Erythroblast (primary cell): Measurements from ENCODE around the gene DRAP1.

Experiments used
- DNase-seq, 2 experiments: peaks; one replicate each; lab custom pipeline; 2025; lab: John Stamatoyannopoulos, UW
- GATA1 ChIP-seq: IDR thresholded peaks from 2 replicates; pipeline ENCODE4 v1.6.1; 2011; ENCODE audit warnings: low read depth, mild to moderate bottlenecking, control low read depth, low read length, moderate library complexity
- POLR2A ChIP-seq: IDR thresholded peaks from 2 replicates; pipeline ENCODE4 v1.6.1; 2011; ENCODE audit warnings: mild to moderate bottlenecking, low read length

Gene DRAP1

DNA sequence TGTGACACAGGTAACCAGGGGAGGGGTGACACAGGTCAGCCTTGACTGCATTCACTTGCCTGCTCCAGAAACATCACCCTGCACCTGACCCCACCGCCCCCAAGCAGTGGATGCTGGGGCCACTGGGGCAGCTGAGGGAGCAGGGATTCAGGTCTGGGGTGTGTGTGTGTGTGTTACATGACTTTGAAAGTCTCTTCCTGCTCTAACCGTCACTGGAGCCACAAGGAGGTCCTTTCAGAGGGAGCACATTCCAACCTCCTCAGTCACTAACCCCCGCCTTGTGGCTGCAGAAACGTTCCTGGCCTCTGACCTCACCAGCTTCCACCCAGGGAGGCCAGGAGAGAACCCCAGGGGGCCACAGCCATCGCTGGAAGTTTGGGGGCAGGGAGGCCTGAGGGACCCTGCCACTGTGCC lies 16.2 kb upstream of the DRAP1 start:
- TF ChIP-seq GATA1 (no peak), POLR2A (no peak)

DNA sequence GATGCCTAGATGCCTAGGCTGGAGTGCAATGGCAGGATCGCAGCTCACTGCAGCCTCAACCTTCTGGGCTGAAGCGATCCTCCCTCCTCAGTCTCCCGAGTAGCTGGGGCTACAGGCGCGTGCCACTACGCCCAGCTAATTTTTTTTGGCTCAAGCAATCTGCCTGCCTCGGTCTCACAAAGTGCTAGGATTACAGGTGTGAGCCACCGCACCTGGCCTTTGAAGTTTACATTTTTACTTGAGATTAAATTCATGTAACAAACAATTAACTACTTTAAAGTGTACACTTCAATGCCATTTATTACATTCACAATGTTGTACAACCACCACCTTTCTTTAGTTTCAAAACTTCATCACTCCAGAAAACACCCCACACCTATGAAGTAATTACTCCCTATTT lies 15.5 kb upstream of the DRAP1 start:
- TF ChIP-seq GATA1 (no peak), POLR2A (no peak)
- no peak for DNase-seq

More for the DNA sequence above, 16.2 kb upstream of the DRAP1 start:
- DNase-seq, result no peak

DNA sequence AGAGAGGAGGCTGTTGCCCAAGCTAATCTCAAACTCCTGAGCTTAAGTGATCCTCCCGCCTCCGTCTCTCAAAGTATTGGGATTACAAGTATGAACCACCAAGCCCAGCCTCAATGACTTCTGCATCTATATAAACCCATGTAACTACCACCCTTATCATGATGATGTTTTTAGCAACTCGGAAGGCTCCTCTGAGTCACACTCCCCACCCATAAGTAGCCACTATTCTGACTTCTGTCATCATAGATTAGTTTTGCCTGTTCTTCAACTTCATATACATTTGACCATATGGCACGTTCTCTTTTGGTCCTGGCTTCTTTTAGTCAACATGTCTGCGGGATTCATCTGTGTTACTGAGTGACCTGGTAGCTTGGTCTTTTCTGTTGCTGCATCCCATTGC lies 12.6 kb upstream of the DRAP1 start:
- no peak for TF ChIP-seq GATA1
- peak; percentile 36 for TF ChIP-seq POLR2A
- peak; percentile 90 to 91 for DNase-seq

DNA sequence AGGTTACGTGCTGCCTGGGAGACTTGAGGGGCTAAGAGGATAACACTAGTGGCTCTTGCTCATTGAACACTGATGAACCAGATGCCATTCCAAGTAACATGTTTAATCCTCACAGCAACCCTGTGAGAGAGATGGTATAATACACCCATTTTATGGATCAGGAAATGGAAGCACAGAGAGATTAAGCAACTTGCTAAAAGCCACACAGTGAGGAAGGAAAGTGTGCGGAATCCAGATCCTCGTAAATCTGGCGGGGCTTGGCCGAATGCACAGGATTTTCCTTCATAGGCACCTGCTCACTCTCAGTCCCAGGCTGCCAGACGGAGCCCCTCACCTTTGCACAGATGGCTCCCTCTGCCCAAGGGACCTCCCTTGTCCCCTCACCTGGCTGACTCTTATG lies 11.3 kb upstream of the DRAP1 start:
- DNase-seq, result no peak

DNA sequence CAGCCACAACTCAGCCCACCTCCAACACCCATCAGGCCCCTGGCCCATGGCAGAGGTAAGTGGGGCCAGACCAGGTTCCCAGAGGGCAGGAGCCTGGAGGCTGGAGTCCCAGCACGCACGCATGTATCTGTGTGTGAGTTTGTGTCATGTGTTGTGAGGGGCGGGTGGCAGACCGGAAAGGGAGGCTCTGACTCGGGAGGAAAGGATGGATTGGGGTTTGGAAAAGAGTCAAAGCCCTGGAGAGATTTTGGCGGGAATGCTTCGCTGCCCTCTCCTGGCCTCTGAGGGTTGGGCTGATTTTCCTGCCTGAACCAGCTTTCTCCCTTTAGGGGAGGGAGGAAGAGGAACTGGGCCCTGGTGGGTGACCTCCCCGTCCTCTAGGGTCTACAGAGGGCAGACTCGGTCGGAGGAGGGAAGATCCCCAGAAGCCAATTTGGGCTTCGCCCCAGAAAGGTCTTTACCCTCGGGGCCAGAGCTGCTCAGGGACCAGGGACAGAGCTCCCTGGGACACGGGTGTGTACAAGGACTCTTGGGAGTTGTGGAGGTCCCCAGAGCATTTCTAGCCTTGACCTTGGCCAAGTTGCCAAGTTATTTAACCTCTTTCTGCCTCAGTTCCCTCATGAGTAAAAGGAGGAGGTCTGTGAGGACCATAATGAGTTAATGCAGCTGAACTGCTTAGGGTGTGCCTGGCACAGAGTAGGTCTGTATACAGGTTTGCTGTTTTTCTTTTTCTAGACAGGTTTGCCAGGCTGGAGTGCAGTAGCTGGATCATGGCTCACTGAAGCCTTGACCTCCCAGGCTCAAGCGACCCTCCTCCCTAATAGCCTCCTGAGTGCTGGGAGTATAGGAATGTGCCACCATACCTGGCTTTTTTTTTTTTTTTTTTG lies 7.3 kb upstream of the DRAP1 start:
- TF ChIP-seq GATA1 (no peak), POLR2A (no peak)
- DNase-seq, result peak in 1 of 2 experiments; percentile 47

More for the DNA sequence above, 11.3 kb upstream of the DRAP1 start:
- TF ChIP-seq GATA1 (no peak), POLR2A (no peak)

DNA sequence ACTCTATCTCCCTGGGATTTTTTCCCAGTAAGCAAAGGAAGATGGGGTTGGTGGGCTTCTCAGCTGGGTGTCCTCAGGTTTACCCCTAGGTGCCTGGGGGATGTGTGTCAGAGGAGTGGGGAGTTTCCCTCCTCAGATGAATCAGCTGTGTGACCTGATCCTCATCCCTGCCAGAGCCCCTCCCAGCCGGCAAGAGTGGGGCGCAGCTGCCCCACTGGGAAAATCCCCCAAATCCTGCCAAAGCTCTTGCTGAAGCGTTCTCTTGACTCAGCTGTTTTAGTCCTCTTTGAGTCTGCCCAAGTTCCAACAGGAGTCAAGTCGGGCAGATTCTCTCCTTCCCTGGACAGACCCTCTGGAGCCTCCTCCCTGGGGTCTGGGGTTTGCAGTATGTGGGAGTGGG lies 6.4 kb upstream of the DRAP1 start:
- TF ChIP-seq GATA1, result no peak
- no peak for TF ChIP-seq POLR2A
- no peak for DNase-seq

DNA sequence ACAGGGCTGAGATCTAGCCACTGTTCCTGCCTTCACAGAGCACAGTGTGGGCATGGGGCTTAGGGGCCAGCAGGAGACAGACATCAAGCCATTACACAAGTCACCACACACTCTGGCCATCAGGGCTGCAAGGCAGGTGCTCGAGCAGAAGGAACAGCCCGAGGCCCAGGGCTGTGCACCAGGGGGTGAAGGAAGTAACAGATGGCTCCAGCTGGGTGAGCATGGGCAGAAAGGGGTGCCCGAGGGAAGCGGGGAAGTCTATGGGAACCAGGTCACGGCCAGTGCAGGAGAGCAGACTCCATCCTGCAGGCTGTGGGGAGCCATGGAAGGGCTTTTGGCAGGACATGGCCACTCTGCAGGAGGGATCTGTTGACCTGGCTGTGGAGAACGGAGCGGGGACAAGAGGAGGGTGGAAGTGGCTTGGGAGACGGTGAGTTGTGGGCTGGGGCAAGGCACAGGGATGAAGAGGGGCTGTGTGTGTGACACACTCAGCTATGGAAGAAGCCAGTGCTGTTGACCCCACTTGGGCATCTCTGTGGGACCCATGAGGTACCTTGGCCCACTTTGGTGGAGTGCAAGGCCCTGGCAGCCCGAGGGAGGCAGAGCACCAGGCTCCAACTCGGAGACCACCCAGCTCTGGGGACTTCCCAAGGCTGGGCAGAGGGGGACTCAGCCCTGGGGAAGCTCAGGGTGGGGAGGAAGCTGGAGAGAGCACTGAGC lies 4.0 kb upstream of the DRAP1 start:
- no peak for DNase-seq
- TF ChIP-seq POLR2A (no peak), GATA1 (no peak)

DNA sequence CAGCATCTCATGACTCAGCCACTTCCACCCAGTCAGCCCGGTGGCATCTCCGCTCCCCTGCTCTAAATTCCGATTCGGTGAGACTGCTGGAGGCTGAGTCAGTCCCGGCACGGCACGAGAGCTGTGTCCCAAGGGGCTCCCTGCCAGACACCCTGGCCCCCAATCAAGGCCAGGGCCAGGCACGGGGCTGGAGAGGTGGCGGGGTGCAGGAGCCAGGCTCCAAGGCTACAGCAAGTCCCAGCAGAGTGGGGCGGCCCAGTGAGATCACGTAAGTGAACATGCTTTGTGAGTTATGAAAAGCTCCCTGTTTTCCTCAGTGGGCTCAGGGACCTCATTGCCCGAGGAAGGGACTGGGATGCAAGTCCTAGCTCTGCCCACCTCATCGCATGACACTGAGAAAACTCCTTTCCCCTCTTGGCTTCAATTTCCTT lies 3.4 kb upstream of the DRAP1 start:
- TF ChIP-seq GATA1 (no peak), POLR2A (peak; percentile 48)
- DNase-seq, result peak in 1 of 2 experiments; percentile 59

DNA sequence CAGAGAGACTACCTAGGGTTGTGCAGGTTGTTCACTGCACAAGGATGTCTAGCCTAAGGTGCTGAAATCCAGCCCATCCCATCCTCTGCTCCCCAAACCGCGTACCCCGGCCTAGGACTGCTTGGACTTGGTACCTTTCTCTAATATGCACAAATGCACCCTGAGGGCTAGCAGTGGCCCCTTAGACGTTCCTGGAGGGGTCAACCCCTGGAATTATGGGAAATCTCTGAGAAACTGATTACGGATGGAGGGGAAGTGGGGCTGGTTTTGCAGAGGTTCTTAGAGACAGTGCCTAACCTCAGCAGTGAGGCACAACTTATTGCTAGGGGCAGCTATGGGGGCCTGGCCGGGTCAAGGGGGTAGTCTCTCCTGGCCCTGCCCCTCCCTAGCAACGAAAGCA lies 2.8 kb upstream of the DRAP1 start:
- DNase-seq, result no peak
- TF ChIP-seq POLR2A (no peak), GATA1 (no peak)

DNA sequence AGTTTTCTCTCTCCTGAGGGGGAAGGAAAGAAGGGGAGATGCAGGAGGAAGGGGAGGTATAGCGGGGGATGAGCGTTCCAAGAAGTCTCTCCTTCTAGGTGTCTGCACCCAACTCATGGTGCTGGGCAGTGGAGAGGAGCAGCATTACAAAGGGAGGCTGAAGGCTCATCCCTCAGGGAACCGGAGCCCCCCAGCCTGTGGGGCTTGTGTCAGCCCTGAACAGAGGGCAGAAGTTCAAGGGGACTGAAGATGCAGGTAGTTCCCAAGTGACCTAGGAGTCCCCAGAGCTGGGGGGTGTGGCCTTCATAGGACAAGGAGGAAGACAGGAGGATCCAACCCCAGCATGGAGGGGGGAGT lies 2.2 kb upstream of the DRAP1 start:
- DNase-seq, result no peak
- TF ChIP-seq GATA1 (no peak), POLR2A (no peak)

DNA sequence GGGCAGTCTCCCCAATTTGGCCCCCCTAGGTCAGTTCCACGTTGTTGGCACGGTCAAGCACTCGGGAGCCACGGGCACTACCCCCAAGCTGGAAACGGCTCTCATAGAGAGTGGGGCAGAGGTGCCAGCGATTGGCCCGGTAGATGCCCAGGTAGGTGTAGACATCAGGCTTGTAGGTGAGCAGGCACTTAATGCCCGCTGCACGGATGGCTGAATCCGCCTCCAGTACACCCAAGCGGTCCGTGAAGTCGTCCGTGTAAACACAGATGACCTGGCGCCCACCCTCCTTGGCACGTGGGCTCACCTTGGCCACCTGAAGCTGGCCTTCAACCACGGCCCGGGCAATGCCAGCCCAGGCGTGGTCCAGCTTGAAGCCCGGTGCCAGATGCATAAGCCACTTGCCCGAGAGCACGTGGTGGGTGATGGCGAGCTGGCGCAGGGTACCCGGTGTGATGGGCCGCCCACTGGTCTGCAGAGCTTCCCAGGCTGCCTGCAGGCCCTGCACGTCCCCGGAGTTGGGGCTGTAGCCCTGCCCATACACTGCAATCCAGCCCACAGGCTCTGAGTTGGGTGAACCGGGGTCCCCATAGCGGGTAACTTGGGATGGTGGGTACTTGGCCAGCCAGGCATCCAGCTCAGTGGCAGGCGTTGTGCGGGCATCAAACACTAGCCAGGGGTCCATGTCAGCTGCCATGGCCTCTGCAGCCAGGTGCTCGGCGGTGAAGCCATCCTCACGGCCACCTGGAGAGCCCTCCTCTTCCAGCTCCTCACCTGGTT lies 1.6 kb upstream of the DRAP1 start:
- no peak for DNase-seq
- TF ChIP-seq POLR2A (no peak), GATA1 (no peak)

DNA sequence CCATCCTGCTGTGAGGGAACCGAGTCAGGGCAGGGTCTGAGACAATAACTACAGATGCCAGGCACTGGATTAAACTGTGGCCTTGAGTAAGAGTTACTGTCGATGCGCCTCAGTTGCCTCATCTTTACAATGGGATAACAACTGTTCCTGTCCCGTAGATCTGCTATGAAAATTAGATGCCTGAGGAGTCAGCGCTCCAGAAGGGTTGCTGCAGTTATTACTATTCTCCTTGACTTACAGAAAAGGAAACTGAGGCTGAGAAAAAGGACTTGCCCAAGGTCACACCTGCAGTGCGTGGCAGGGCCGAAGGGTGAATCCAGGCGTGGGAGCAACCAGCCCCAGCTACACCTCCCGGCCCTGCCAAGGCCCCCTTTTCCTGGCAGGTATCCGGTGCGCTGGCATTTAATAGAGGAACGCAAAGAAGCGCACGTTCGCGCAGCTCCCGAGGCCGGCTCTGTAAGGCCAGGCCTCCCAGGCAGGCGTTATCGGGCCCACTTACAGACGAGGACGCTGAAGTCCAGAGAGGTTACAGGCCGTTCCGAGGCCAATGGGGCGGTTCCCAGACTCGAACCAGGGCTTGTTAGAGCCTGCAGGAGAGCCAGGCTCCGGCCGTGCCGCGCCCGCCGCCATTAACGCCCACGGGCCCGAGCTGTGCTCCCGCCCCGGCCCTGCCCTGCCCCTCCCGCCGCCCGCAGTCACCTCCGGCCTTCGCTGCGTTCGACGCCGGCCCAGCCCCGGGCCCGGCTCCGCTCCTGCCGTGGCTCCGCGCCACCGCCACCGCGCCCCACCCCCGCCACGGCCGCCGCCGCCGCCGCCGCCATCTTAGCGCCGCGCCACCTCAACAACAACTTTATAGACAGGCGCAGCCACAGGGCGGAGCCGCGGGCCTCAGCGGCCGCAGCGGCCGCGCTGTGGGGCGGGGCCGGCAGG lies 750 bp upstream of the DRAP1 start, which contains the start of gene C11orf68:
Gene C11orf68 (minus strand): TSS at position 852 of the 930 bp plus-strand sequence. CDS start 31 bp downstream, at position 821.
- TF ChIP-seq POLR2A (peak; percentile 37), GATA1 (no peak)
- DNase-seq, result peak in 1 of 2 experiments; percentile 88
